Endodermal cell (in vitro differentiated cells): ENCODE results near the gene DDX20. TPM values are rescaled to one million over a fixed set of nuclear protein-coding genes. Genes with fewer than 3 reads are reported as not detected.
"Not testable (repeated sequence)": the region's sequence is repeated elsewhere in the genome, so short reads cannot be mapped to it uniquely, and the experiment has no call there.

ENCODE experiments used
- DNase-seq: peaks from one replicate; pipeline ENCODE4 v3.0.0-alpha.2; 2017
- H3K27ac ChIP-seq: 2 replicates; pipeline ENCODE4 v1.5.1; 2013; ENCODE audit warnings: mild to moderate bottlenecking, low read depth, low read length, moderate library complexity
- H3K27me3 ChIP-seq: 2 replicates; pipeline ENCODE4 v1.6.1; 2013; ENCODE audit warnings: mild to moderate bottlenecking, low read length, moderate library complexity; ENCODE audit not compliant: insufficient read depth, control insufficient read depth, poor library complexity, severe bottlenecking
- H3K36me3 ChIP-seq: 2 replicates; pipeline ENCODE4 v1.7.0; 2013; ENCODE audit warnings: mild to moderate bottlenecking, low read length, moderate library complexity; ENCODE audit not compliant: control insufficient read depth, insufficient read depth
- H3K4me1 ChIP-seq: one replicate; pipeline ENCODE4 v1.7.0; 2013; ENCODE audit warnings: low read length; ENCODE audit not compliant: control insufficient read depth, insufficient read depth
- H3K4me3 ChIP-seq: 2 replicates; pipeline ENCODE4 v1.5.1; 2013; ENCODE audit warnings: mild to moderate bottlenecking, low read length, moderate library complexity
- H3K9ac ChIP-seq: 2 replicates; pipeline ENCODE4 v1.6.1; 2013; ENCODE audit warnings: mild to moderate bottlenecking, low read length, moderate library complexity; ENCODE audit not compliant: poor library complexity, severe bottlenecking; ENCODE audit errors: extremely low read depth
- H3K9me3 ChIP-seq: 2 replicates; pipeline ENCODE4 v1.6.1; 2013; ENCODE audit warnings: mild to moderate bottlenecking, low read length, moderate library complexity; ENCODE audit not compliant: control insufficient read depth
- H3K27ac Mint-ChIP-seq: 2 replicates; pipeline ENCODE4 v1.8.0; 2020; ENCODE audit warnings: mixed read lengths
- H3K27me3 Mint-ChIP-seq: 2 replicates; pipeline ENCODE4 v1.8.0; 2021; ENCODE audit warnings: mild to moderate bottlenecking, mixed read lengths; ENCODE audit not compliant: insufficient read depth
- H3K36me3 Mint-ChIP-seq: 2 replicates; pipeline ENCODE4 v1.8.0; 2020; ENCODE audit warnings: low read depth, mixed read lengths
- H3K4me1 Mint-ChIP-seq: 2 replicates; pipeline ENCODE4 v1.8.0; 2020; ENCODE audit warnings: mixed read lengths
- H3K4me3 Mint-ChIP-seq: 2 replicates; pipeline ENCODE4 v1.8.0; 2020; ENCODE audit warnings: mild to moderate bottlenecking, moderate library complexity, mixed read lengths
- H3K9me3 Mint-ChIP-seq: 2 replicates; pipeline ENCODE4 v1.8.0; 2020; ENCODE audit warnings: mild to moderate bottlenecking, mixed read lengths
- CTCF ChIP-seq: fragments of 200-600 bp; sonication (generic); conservative IDR thresholded peaks from 2 replicates; pipeline ENCODE4 v1.5.0; 2021; ENCODE audit warnings: antibody characterized with exemption, mild to moderate bottlenecking
- WGBS, 2 experiments: methylation state at CpG; one replicate each; pipeline versions ENCODE4 v1.1.5 to v1.1.7; 2013; ENCODE audit warnings: missing lambda C conversion rate in 2 of 2, mixed read lengths in 1 of 2; ENCODE audit not compliant: insufficient coverage in 1 of 2, insufficient read length in 1 of 2; 5-methylcytosine and 5-hydroxymethylcytosine counted together
- total RNA-seq, 2 donors: library from RNA; stranded (reverse); fragmentation: NEBNext Ultra II Directional in 1 of 2; extraction: Animal tissue kit (Norgen Biotek cat#: 25700) in 1 of 2; gene quantifications; 2 replicates in 1 of 2; 3 replicates in 1 of 2; pipeline ENCODE4 v1.2.1, GENCODE V29; 2021

The DDX20 gene
- total RNA-seq, 2 donors from 2014 or later: 19.4 to 19.8 TPM

- H3K36me3 Mint-ChIP-seq: no peaks in the 10 kb centered on the region
- no peaks in the 10 kb centered on the region for H3K9me3 Mint-ChIP-seq
- Histone ChIP-seq H3K9ac (peak within 1 kb of the TSS; percentile 38), H3K36me3 (no peaks in the 10 kb centered on the region), H3K4me1 (peaks cover 10% of the 10 kb centered on the region), H3K4me3 (peak within 1 kb of the TSS; percentile 84), H3K9me3 (no peaks in the 10 kb centered on the region), H3K27ac (peak within 1 kb of the TSS; percentile 96), H3K27me3 (peaks cover 41% of the 10 kb centered on the region)
- peaks cover 9% of the 10 kb centered on the region for H3K4me1 Mint-ChIP-seq
- H3K4me3 Mint-ChIP-seq: peak within 1 kb of the TSS; percentile 65
- 0% methylated on average over 2 to 59 of the region's 59 CpGs for WGBS, 2 experiments
- no peak for TF ChIP-seq CTCF
- peak; percentile 97 for DNase-seq
- peaks cover 40% of the 10 kb centered on the region for H3K27me3 Mint-ChIP-seq
- H3K27ac Mint-ChIP-seq: peak within 1 kb of the TSS; percentile 63
Observed at GRCh38 chr1:111739194-111739924, 16.3 kb upstream of the DDX20 start, which contains the start of gene INKA2. TSS of gene INKA2 (minus strand) at chr1:111739395. CDS start at chr1:111739242, 153 bp downstream.

GRCh38 chr1:111739925-111740765 lies 15.6 kb upstream of the DDX20 start:
- H3K9me3 ChIP-seq: no peaks in the 10 kb centered on the region
- Mint-ChIP-seq H3K4me1 (peaks cover 9% of the 10 kb centered on the region), H3K4me3 (peak overlapping the region; percentile 65), H3K36me3 (no peaks in the 10 kb centered on the region), H3K9me3 (no peaks in the 10 kb centered on the region), H3K27ac (no peak overlapping the region), H3K27me3 (peaks cover 42% of the 10 kb centered on the region)
- WGBS, 2 experiments: 1 to 3% methylated on average over 22 to 63 of the region's 63 CpGs
- peak overlapping the region; percentile 84 for H3K4me3 ChIP-seq
- H3K27me3 ChIP-seq: peaks cover 41% of the 10 kb centered on the region
- H3K36me3 ChIP-seq: no peaks in the 10 kb centered on the region
- peak overlapping the region; percentile 96 for H3K27ac ChIP-seq
- H3K4me1 ChIP-seq: peaks cover 10% of the 10 kb centered on the region
- DNase-seq: peak; percentile 93
- no peak for TF ChIP-seq CTCF
- H3K9ac ChIP-seq: peak overlapping the region; percentile 38

- H3K36me3 Mint-ChIP-seq, H3K36me3 ChIP-seq, H3K9me3 ChIP-seq, DNase-seq, H3K4me3 ChIP-seq, H3K4me1 Mint-ChIP-seq, H3K27ac Mint-ChIP-seq, H3K9ac ChIP-seq, H3K9me3 Mint-ChIP-seq, H3K27ac ChIP-seq, H3K4me3 Mint-ChIP-seq: not testable (repeated sequence)
- Histone ChIP-seq H3K27me3 (peaks cover 35% of the 10 kb centered on the region), H3K4me1 (peaks cover 10% of the 10 kb centered on the region)
- WGBS, 2 experiments: 96% methylated on average over 8 to 14 of the region's 14 CpGs
- H3K27me3 Mint-ChIP-seq: peaks cover 42% of the 10 kb centered on the region
Observed at GRCh38 chr1:111742292-111742691, 13.4 kb upstream of the DDX20 start.
